Endodermal cell (in vitro differentiated cells): Measurements from ENCODE around the gene POC1A. TPM values are rescaled to one million over a fixed set of nuclear protein-coding genes. Genes with fewer than 3 reads are reported as not detected.

Experiments
- DNase-seq: peaks from one replicate; pipeline ENCODE4 v3.0.0-alpha.2; 2017
- H3K27ac ChIP-seq: 2 replicates; pipeline ENCODE4 v1.5.1; 2013; ENCODE audit warnings: mild to moderate bottlenecking, low read depth, low read length, moderate library complexity
- H3K27me3 ChIP-seq: 2 replicates; pipeline ENCODE4 v1.6.1; 2013; ENCODE audit warnings: mild to moderate bottlenecking, low read length, moderate library complexity; ENCODE audit not compliant: insufficient read depth, control insufficient read depth, poor library complexity, severe bottlenecking
- H3K36me3 ChIP-seq: 2 replicates; pipeline ENCODE4 v1.7.0; 2013; ENCODE audit warnings: mild to moderate bottlenecking, low read length, moderate library complexity; ENCODE audit not compliant: control insufficient read depth, insufficient read depth
- H3K4me1 ChIP-seq: one replicate; pipeline ENCODE4 v1.7.0; 2013; ENCODE audit warnings: low read length; ENCODE audit not compliant: control insufficient read depth, insufficient read depth
- H3K4me3 ChIP-seq: 2 replicates; pipeline ENCODE4 v1.5.1; 2013; ENCODE audit warnings: mild to moderate bottlenecking, low read length, moderate library complexity
- H3K9ac ChIP-seq: 2 replicates; pipeline ENCODE4 v1.6.1; 2013; ENCODE audit warnings: mild to moderate bottlenecking, low read length, moderate library complexity; ENCODE audit not compliant: poor library complexity, severe bottlenecking; ENCODE audit errors: extremely low read depth
- H3K9me3 ChIP-seq: 2 replicates; pipeline ENCODE4 v1.6.1; 2013; ENCODE audit warnings: mild to moderate bottlenecking, low read length, moderate library complexity; ENCODE audit not compliant: control insufficient read depth
- H3K27ac Mint-ChIP-seq: 2 replicates; pipeline ENCODE4 v1.8.0; 2020; ENCODE audit warnings: mixed read lengths
- H3K27me3 Mint-ChIP-seq: 2 replicates; pipeline ENCODE4 v1.8.0; 2021; ENCODE audit warnings: mild to moderate bottlenecking, mixed read lengths; ENCODE audit not compliant: insufficient read depth
- H3K36me3 Mint-ChIP-seq: 2 replicates; pipeline ENCODE4 v1.8.0; 2020; ENCODE audit warnings: low read depth, mixed read lengths
- H3K4me1 Mint-ChIP-seq: 2 replicates; pipeline ENCODE4 v1.8.0; 2020; ENCODE audit warnings: mixed read lengths
- H3K4me3 Mint-ChIP-seq: 2 replicates; pipeline ENCODE4 v1.8.0; 2020; ENCODE audit warnings: mild to moderate bottlenecking, moderate library complexity, mixed read lengths
- H3K9me3 Mint-ChIP-seq: 2 replicates; pipeline ENCODE4 v1.8.0; 2020; ENCODE audit warnings: mild to moderate bottlenecking, mixed read lengths
- CTCF ChIP-seq: fragments of 200-600 bp; sonication (generic); conservative IDR thresholded peaks from 2 replicates; pipeline ENCODE4 v1.5.0; 2021; ENCODE audit warnings: antibody characterized with exemption, mild to moderate bottlenecking
- WGBS, 2 experiments: methylation state at CpG; one replicate each; pipeline versions ENCODE4 v1.1.5 to v1.1.7; 2013; ENCODE audit warnings: missing lambda C conversion rate in 2 of 2, mixed read lengths in 1 of 2; ENCODE audit not compliant: insufficient coverage in 1 of 2, insufficient read length in 1 of 2; 5-methylcytosine and 5-hydroxymethylcytosine counted together
- total RNA-seq, 2 donors: library from RNA; stranded (reverse); fragmentation: NEBNext Ultra II Directional in 1 of 2; extraction: Animal tissue kit (Norgen Biotek cat#: 25700) in 1 of 2; gene quantifications; 2 replicates in 1 of 2; 3 replicates in 1 of 2; pipeline ENCODE4 v1.2.1, GENCODE V29; 2021

POC1A gene
- total RNA-seq, 2 donors from 2014 or later: 19.7 to 24.0 TPM

GRCh38 chr3:52094571-52095485, 59.4 kb downstream of the POC1A start:
- H3K36me3 ChIP-seq: peaks cover 8% of the 10 kb centered on the region

GRCh38 chr3:52093756-52094545, 60.3 kb downstream of the POC1A start:
- peaks cover 7% of the 10 kb centered on the region for H3K36me3 ChIP-seq
- H3K9me3 ChIP-seq: no peaks in the 10 kb centered on the region
- H3K4me1 ChIP-seq: peaks cover 14% of the 10 kb centered on the region
- Mint-ChIP-seq H3K9me3 (no peaks in the 10 kb centered on the region), H3K4me1 (peaks cover 15% of the 10 kb centered on the region), H3K27me3 (no peaks in the 10 kb centered on the region), H3K27ac (no peak overlapping the region), H3K4me3 (no peak overlapping the region), H3K36me3 (peaks cover 11% of the 10 kb centered on the region)
- no peak overlapping the region for H3K9ac ChIP-seq
- no peaks in the 10 kb centered on the region for H3K27me3 ChIP-seq
- DNase-seq: no peak
- no peak overlapping the region for H3K4me3 ChIP-seq
- 93 to 97% methylated on average over 6 to 7 of the region's 7 CpGs for WGBS, 2 experiments
- TF ChIP-seq CTCF: no peak
- no peak overlapping the region for H3K27ac ChIP-seq

More at GRCh38 chr3:52094571-52095485, 59.4 kb downstream of the POC1A start:
- Histone ChIP-seq H3K4me1 (peaks cover 5% of the 10 kb centered on the region), H3K9ac (no peak overlapping the region), H3K27me3 (no peaks in the 10 kb centered on the region), H3K4me3 (no peak overlapping the region), H3K9me3 (no peaks in the 10 kb centered on the region), H3K27ac (no peak overlapping the region)
- TF ChIP-seq CTCF: no peak
- Mint-ChIP-seq H3K9me3 (no peaks in the 10 kb centered on the region), H3K27ac (no peak overlapping the region), H3K4me3 (no peak overlapping the region), H3K27me3 (no peaks in the 10 kb centered on the region), H3K4me1 (peaks cover 8% of the 10 kb centered on the region), H3K36me3 (peaks cover 13% of the 10 kb centered on the region)
- 92% methylated on average over 8 to 11 of the region's 11 CpGs for WGBS, 2 experiments
- no peak for DNase-seq

GRCh38 chr3:52092891-52093290, 61.3 kb downstream of the POC1A start:
- Mint-ChIP-seq H3K9me3 (no peaks in the 10 kb centered on the region), H3K4me3 (no peak overlapping the region), H3K4me1 (peaks cover 18% of the 10 kb centered on the region), H3K27ac (peak overlapping the region; percentile 10), H3K27me3 (no peaks in the 10 kb centered on the region), H3K36me3 (peaks cover 11% of the 10 kb centered on the region)
- no peaks in the 10 kb centered on the region for H3K9me3 ChIP-seq
- no peak overlapping the region for H3K9ac ChIP-seq
- no peak for TF ChIP-seq CTCF
- H3K36me3 ChIP-seq: peaks cover 7% of the 10 kb centered on the region
- no peak overlapping the region for H3K27ac ChIP-seq
- DNase-seq: no peak
- WGBS, 2 experiments: 92 to 93% methylated on average over 3 to 7 of the region's 7 CpGs
- H3K27me3 ChIP-seq: no peaks in the 10 kb centered on the region
- H3K4me1 ChIP-seq: peaks cover 14% of the 10 kb centered on the region
- H3K4me3 ChIP-seq: no peak overlapping the region
